ENCODE data around the gene EIF4B.

DNA sequence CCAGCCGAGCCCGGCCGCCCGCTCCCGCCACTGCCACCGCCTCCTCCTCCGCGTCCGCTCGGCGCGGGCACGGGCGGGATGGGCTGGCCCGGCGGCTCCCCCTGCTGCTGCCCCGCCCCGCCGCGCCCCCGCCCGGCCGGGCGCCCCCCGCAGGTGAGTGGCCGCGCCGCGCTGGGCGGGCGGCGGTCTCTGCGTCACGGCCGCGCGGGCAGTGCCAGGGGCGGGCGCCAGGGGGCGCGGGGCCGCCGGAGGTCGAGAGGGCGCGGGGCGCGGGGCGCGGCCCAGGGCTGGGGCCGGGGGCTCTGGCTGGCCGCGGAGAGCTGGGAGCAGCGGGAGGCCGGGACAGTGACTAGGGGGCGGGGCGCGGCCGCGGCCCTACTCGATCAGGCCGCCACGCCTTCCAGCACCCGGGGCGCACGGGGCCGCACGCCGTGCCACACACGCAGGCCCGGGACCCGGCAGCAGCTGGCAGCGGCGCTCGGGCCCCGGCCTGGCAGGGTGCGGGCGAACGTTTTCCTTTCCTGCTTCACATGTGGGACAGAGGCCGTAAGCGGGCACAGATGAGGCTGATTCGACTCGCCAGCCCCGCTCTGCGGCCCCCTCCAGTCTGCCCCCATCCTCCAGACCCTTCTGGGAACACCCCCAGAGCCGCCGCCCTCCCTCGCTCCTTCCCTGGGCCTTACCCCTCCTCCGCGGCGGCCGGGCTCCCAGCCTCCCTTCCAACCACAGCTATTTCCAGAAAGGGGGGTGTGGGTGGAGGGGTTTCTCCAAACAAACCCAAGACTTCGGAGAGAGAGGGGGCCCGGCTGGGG lies 41.2 kb downstream of the EIF4B start:
- TF ChIP-seq CTCF (IDR thresholded peaks at IDR 0.05) (peak; percentile 57 to 80 (median 66)), POLR2A (IDR thresholded peaks at IDR 0.05) (peak in 3 of 4 donors; percentile 73 to 76 (median 75))
